ENCODE measurements around the gene IFI16.
"Not testable (repeated sequence)": the region's sequence is repeated elsewhere in the genome, so short reads cannot be mapped to it uniquely, and the experiment has no call there.

The IFI16 gene

GRCh38 chr1:159098596-159098995 lies 88.9 kb downstream of the IFI16 start:
- Histone ChIP-seq H2BK5ac (ENCODE audit: low read depth, low read length, poor library complexity, severe bottlenecking) (no peak overlapping the region), H3K27ac (ENCODE audit: low read length, poor library complexity, severe bottlenecking) (no peak overlapping the region), H3K4me2 (ENCODE audit: low read length, poor library complexity, severe bottlenecking) (no peak overlapping the region), H3K4ac (ENCODE audit: low read depth in 1 of 2, low read length in 2 of 2) (no peak overlapping the region), H3K9ac (ENCODE audit: low read length) (no peak overlapping the region), H2BK120ac (ENCODE audit: low read depth, low read length) (no peak overlapping the region), H4K91ac (ENCODE audit: low read length) (no peak overlapping the region), H2AK5ac (ENCODE audit: low read length, severe bottlenecking) (no peak overlapping the region), H3K18ac (ENCODE audit: low read depth in 1 of 2, low read length in 2 of 2) (no peak overlapping the region), H3K23ac (ENCODE audit: low read length in 2 of 2) (no peak overlapping the region), H2AFZ (ENCODE audit: low read depth, low read length) (no peak overlapping the region), H3K27me3 (ENCODE audit: control insufficient read depth in 1 of 2, insufficient read depth in 1 of 2, low read length in 2 of 2) (no peaks in the 10 kb centered on the region), H4K8ac (ENCODE audit: low read length) (no peak overlapping the region), H3K36me3 (ENCODE audit: control insufficient read depth in 1 of 2, insufficient read depth in 2 of 2, low read depth in 1 of 2, low read length in 2 of 2) (no peaks in the 10 kb centered on the region), H3K4me3 (ENCODE audit: insufficient read depth in 1 of 2, low read depth in 1 of 2, low read length in 2 of 2) (no peak overlapping the region), H3K14ac (ENCODE audit: low read length in 2 of 2) (no peak overlapping the region), H3K4me1 (ENCODE audit: control insufficient read depth, insufficient read depth, low read depth, low read length) (no peaks in the 10 kb centered on the region), H2BK12ac (ENCODE audit: low read length in 2 of 2) (no peak overlapping the region), H3K9me3 (ENCODE audit: control insufficient read depth, low read length) (no peaks in the 10 kb centered on the region), H2BK15ac (ENCODE audit: low read depth, poor library complexity, severe bottlenecking) (no peak overlapping the region), H3K79me1 (replicated peaks; ENCODE audit: low read length, poor library complexity, severe bottlenecking) (no peaks in the 10 kb centered on the region)
- no peak for DNase-seq
- WGBS: 88% methylated on average over 3 of the region's 3 CpGs

GRCh38 chr1:159100589-159100988 lies 90.9 kb downstream of the IFI16 start:
- no peak overlapping the region for H3K9ac ChIP-seq (ENCODE audit: low read length)
- no peak overlapping the region for H3K14ac ChIP-seq (ENCODE audit: low read length in 2 of 2)
- no peak for DNase-seq
- no peak overlapping the region for H2BK120ac ChIP-seq (ENCODE audit: low read depth, low read length)
- no peak overlapping the region for H3K4ac ChIP-seq (ENCODE audit: low read depth in 1 of 2, low read length in 2 of 2)
- WGBS: 100% methylated on average over 1 of the region's 1 CpG
- H4K8ac ChIP-seq (ENCODE audit: low read length): no peak overlapping the region
- no peaks in the 10 kb centered on the region for H3K9me3 ChIP-seq (ENCODE audit: control insufficient read depth, low read length)
- no peaks in the 10 kb centered on the region for H3K27me3 ChIP-seq (ENCODE audit: control insufficient read depth in 1 of 2, insufficient read depth in 1 of 2, low read length in 2 of 2)
- no peak overlapping the region for H2BK15ac ChIP-seq (ENCODE audit: low read depth, poor library complexity, severe bottlenecking)
- no peaks in the 10 kb centered on the region for H3K79me1 ChIP-seq (replicated peaks; ENCODE audit: low read length, poor library complexity, severe bottlenecking)
- H2AK5ac ChIP-seq (ENCODE audit: low read length, severe bottlenecking): no peak overlapping the region
- no peak overlapping the region for H3K18ac ChIP-seq (ENCODE audit: low read depth in 1 of 2, low read length in 2 of 2)
- no peaks in the 10 kb centered on the region for H3K36me3 ChIP-seq (ENCODE audit: control insufficient read depth in 1 of 2, insufficient read depth in 2 of 2, low read depth in 1 of 2, low read length in 2 of 2)
- no peak overlapping the region for H3K27ac ChIP-seq (ENCODE audit: low read length, poor library complexity, severe bottlenecking)
- H3K4me1 ChIP-seq (ENCODE audit: control insufficient read depth, insufficient read depth, low read depth, low read length): no peaks in the 10 kb centered on the region
- no peak overlapping the region for H3K4me2 ChIP-seq (ENCODE audit: low read length, poor library complexity, severe bottlenecking)
- H2AFZ ChIP-seq (ENCODE audit: low read depth, low read length): no peak overlapping the region
- H2BK12ac ChIP-seq (ENCODE audit: low read length in 2 of 2): no peak overlapping the region
- no peak overlapping the region for H3K4me3 ChIP-seq (ENCODE audit: insufficient read depth in 1 of 2, low read depth in 1 of 2, low read length in 2 of 2)
- no peak overlapping the region for H3K23ac ChIP-seq (ENCODE audit: low read length in 2 of 2)
- no peak overlapping the region for H4K91ac ChIP-seq (ENCODE audit: low read length)
- H2BK5ac ChIP-seq (ENCODE audit: low read depth, low read length, poor library complexity, severe bottlenecking): no peak overlapping the region

DNA sequence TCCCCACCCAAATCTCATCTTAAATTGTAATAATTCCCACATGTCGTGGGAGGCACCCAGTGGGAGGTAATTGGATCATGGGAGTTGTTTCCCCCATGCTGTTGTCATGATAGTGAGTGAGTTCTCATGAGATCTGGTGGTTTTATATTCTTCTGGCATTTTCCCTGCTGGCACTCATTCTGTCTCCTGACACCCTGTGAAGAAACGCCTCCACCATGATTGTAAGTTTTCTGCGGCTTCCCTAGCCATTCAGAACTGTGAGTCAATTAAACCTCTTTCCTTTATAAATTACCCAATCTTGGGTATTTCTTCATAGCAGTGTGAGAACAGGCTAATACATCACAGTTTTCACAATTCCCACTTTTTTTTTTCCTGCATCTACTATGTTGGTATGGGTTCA lies 93.3 kb downstream of the IFI16 start:
- not testable (repeated sequence) for H3K4me2 ChIP-seq (ENCODE audit: low read length, poor library complexity, severe bottlenecking); H3K9ac ChIP-seq (ENCODE audit: low read length); DNase-seq; H3K36me3 ChIP-seq (ENCODE audit: control insufficient read depth in 1 of 2, insufficient read depth in 2 of 2, low read depth in 1 of 2, low read length in 2 of 2); H3K14ac ChIP-seq (ENCODE audit: low read length in 2 of 2); H2AK5ac ChIP-seq (ENCODE audit: low read length, severe bottlenecking); H3K18ac ChIP-seq (ENCODE audit: low read depth in 1 of 2, low read length in 2 of 2); H3K23ac ChIP-seq (ENCODE audit: low read length in 2 of 2); H3K9me3 ChIP-seq (ENCODE audit: control insufficient read depth, low read length); H3K27ac ChIP-seq (ENCODE audit: low read length, poor library complexity, severe bottlenecking); H3K79me1 ChIP-seq (replicated peaks; ENCODE audit: low read length, poor library complexity, severe bottlenecking); H2BK12ac ChIP-seq (ENCODE audit: low read length in 2 of 2); H2BK120ac ChIP-seq (ENCODE audit: low read depth, low read length); H2BK5ac ChIP-seq (ENCODE audit: low read depth, low read length, poor library complexity, severe bottlenecking); H3K27me3 ChIP-seq (ENCODE audit: control insufficient read depth in 1 of 2, insufficient read depth in 1 of 2, low read length in 2 of 2); H4K8ac ChIP-seq (ENCODE audit: low read length); H3K4me3 ChIP-seq (ENCODE audit: insufficient read depth in 1 of 2, low read depth in 1 of 2, low read length in 2 of 2); H4K91ac ChIP-seq (ENCODE audit: low read length); H2AFZ ChIP-seq (ENCODE audit: low read depth, low read length); H2BK15ac ChIP-seq (ENCODE audit: low read depth, poor library complexity, severe bottlenecking); H3K4me1 ChIP-seq (ENCODE audit: control insufficient read depth, insufficient read depth, low read depth, low read length); H3K4ac ChIP-seq (ENCODE audit: low read depth in 1 of 2, low read length in 2 of 2)
- 70% methylated on average over 3 of the region's 3 CpGs for WGBS

Measured in mesenchymal stem cell (in vitro differentiated cells and primary cell).